Glutamatergic neuron (in vitro differentiated cells): ENCODE results near the gene TNFAIP8. TPM values are rescaled to one million over a fixed set of nuclear protein-coding genes. Genes with fewer than 3 reads are reported as not detected.

Experiments
- DNase-seq: peaks from one replicate; pipeline ENCODE4 v3.0.0; 2022
- H3K27ac Mint-ChIP-seq: one replicate; pipeline ENCODE4 v1.8.0; 2020; ENCODE audit warnings: mild to moderate bottlenecking, mixed read lengths, inconsistent platforms; ENCODE audit not compliant: unreplicated experiment
- H3K27me3 Mint-ChIP-seq: one replicate; pipeline ENCODE4 v1.8.0; 2020; ENCODE audit warnings: mild to moderate bottlenecking, moderate library complexity, mixed read lengths, inconsistent platforms; ENCODE audit not compliant: unreplicated experiment
- H3K36me3 Mint-ChIP-seq: one replicate; pipeline ENCODE4 v1.8.0; 2020; ENCODE audit warnings: mild to moderate bottlenecking, mixed read lengths, inconsistent platforms; ENCODE audit not compliant: unreplicated experiment
- H3K4me1 Mint-ChIP-seq: one replicate; pipeline ENCODE4 v1.8.0; 2020; ENCODE audit warnings: mild to moderate bottlenecking, low read depth, mixed read lengths, inconsistent platforms; ENCODE audit not compliant: unreplicated experiment
- H3K4me3 Mint-ChIP-seq: one replicate; pipeline ENCODE4 v1.8.0; 2020; ENCODE audit warnings: mild to moderate bottlenecking, mixed read lengths, inconsistent platforms; ENCODE audit not compliant: unreplicated experiment
- H3K9me3 Mint-ChIP-seq: one replicate; pipeline ENCODE4 v1.8.0; 2020; ENCODE audit warnings: mild to moderate bottlenecking, moderate library complexity, mixed read lengths, inconsistent platforms; ENCODE audit not compliant: unreplicated experiment
- CTCF ChIP-seq: fragments of 200-600 bp; sonication (generic); IDR thresholded peaks from one replicate; pipeline ENCODE4 v1.5.0; 2021; ENCODE audit not compliant: partially characterized antibody, unreplicated experiment
- total RNA-seq: library from RNA; stranded (reverse); fragmentation: NEBNext Ultra II Directional; extraction: Animal tissue kit (Norgen Biotek cat#: 25700); gene quantifications from one replicate; pipeline ENCODE4 v1.2.1, GENCODE V29; 2021; ENCODE audit not compliant: unreplicated experiment

Gene TNFAIP8
- total RNA-seq, 1 donor from 2014 or later = 2.5 TPM

GRCh38 chr5:119339344-119339743, 16.5 kb upstream of the TNFAIP8 start:
- Mint-ChIP-seq H3K4me3 (no peak overlapping the region), H3K36me3 (no peaks in the 10 kb centered on the region), H3K9me3 (peaks cover 3% of the 10 kb centered on the region), H3K4me1 (peaks cover 14% of the 10 kb centered on the region), H3K27me3 (no peaks in the 10 kb centered on the region), H3K27ac (no peak overlapping the region)
- no peak for DNase-seq
- TF ChIP-seq CTCF = no peak

DNA sequence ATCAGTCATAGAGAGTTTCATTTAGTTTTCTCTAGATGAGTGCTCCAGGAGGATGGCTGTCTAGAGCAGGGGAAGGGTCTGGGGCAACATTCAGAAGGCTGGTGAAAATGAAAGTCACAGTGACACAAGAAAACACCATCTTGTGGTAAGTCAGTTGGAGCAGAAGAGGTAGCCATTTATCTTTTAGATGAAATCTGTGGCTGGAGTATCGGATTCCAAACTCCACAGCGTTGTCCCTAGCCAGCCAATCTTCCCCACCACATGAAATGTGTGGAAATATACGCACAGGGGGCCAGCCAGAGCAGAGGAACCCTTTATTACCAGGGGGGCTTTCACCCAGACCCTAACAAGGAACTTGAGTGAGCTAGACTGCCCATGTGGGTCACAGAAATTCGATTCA, 15.9 kb upstream of the TNFAIP8 start:
- H3K36me3 Mint-ChIP-seq = no peaks in the 10 kb centered on the region
- no peak for DNase-seq
- no peak overlapping the region for H3K4me3 Mint-ChIP-seq
- H3K27me3 Mint-ChIP-seq = no peaks in the 10 kb centered on the region
- TF ChIP-seq CTCF = no peak
- peaks cover 3% of the 10 kb centered on the region for H3K9me3 Mint-ChIP-seq
- peaks cover 14% of the 10 kb centered on the region for H3K4me1 Mint-ChIP-seq
- no peak overlapping the region for H3K27ac Mint-ChIP-seq

DNA sequence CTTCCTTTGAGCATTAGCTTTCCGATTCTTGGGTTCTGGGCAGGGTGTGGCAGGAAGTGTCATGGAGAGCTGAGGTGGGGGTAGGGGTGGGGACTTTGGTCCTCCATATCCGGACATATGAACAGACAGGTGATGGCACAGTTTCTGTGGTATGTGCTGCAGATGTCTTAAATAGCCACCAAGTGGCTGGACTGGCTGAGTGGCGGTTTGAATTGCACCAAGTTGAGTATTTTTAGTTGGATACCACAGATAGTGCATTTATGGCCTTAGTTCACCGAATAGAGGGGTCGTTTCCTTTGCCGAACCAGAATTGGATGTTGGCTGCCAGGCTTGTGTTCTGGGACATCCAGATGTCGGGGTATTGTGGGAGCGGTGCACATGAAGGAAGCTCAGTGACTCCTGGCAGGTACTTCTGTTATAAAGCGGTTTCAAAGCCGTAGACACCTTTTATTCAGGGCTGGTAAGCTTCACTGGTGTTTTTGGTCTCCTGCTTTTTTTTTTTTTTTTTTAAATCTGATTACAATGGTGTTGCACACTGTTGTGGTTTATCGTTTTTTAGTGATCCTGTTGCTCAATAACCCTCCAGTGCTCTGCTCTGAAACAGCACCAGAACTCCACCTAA, 15.1 kb upstream of the TNFAIP8 start:
- Mint-ChIP-seq H3K4me3 (no peak overlapping the region), H3K27me3 (no peaks in the 10 kb centered on the region), H3K36me3 (no peaks in the 10 kb centered on the region), H3K9me3 (peaks cover 3% of the 10 kb centered on the region), H3K27ac (no peak overlapping the region), H3K4me1 (peaks cover 14% of the 10 kb centered on the region)
- DNase-seq = no peak
- no peak for TF ChIP-seq CTCF

DNA sequence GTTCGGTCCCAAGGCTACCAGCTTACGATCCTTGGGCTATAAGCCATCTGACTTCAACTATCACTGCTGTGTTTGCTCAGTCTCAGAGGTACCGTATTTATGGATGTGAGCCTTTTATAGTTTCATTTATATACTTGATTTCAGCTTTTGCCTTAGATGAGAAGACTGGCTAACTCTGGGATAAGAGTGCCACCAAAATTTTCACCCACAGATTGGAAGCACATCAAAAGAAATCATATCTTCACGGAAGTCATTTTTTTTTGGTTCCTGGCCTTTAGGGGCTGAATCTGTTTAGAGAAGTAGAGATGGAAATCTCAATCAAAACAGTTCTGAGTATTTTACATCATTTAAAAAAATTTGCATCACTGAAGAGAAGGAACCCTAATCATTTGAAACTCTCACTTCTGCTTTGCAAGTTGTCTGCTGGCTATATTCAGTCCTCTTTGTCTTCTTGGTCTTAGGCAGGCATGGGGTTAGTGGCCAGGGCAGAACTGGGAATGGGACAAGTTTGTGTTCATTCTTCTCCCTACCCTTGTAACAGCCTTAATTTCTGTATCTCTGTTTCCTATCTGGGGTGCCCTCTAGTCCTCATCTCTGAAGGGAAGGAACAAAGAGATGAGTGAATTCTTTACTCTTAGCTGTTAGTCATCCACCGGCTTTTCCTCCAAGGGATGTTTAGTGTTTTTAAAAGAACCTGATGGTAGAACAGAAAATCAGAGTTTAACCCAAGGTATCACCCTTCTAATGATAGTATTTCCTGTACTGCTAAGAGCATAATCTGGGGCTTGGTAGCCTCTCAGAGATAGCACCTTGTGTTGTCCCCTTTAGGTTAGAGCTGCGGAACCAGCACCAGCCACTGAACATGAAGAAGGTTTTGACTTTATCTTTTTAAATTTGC, 14.1 kb upstream of the TNFAIP8 start:
- H3K27ac Mint-ChIP-seq = no peak overlapping the region
- peaks cover 3% of the 10 kb centered on the region for H3K9me3 Mint-ChIP-seq
- no peaks in the 10 kb centered on the region for H3K36me3 Mint-ChIP-seq
- no peak for TF ChIP-seq CTCF
- no peak for DNase-seq
- H3K27me3 Mint-ChIP-seq = no peaks in the 10 kb centered on the region
- H3K4me3 Mint-ChIP-seq = no peak overlapping the region
- H3K4me1 Mint-ChIP-seq = peaks cover 10% of the 10 kb centered on the region

DNA sequence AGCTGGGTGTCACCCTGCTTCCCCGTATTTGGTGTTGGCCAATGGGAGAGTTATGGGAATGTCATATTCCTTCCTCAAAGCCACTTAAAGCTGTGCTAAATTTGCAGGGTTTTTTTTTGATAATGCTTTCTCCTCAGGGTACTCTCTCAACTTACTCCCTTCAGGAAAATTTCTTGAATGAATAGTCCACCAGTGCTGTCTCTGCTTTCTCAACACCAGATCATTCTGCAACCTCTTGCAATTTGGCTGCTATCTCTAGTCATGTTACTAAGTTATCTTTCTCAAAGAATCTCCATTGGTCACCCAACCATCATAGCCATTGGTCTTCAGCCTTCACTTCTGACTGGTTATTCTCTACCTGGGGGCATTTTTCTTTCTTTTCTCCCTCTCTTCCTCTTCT, 13.4 kb upstream of the TNFAIP8 start:
- Mint-ChIP-seq H3K36me3 (no peaks in the 10 kb centered on the region), H3K27me3 (no peaks in the 10 kb centered on the region), H3K4me3 (no peak overlapping the region), H3K27ac (no peak overlapping the region), H3K4me1 (peaks cover 3% of the 10 kb centered on the region), H3K9me3 (peaks cover 3% of the 10 kb centered on the region)
- TF ChIP-seq CTCF = no peak
- DNase-seq = no peak
